Skin of body (tissue), 2 donors: Measurements from ENCODE around the gene ANKUB1. TPM values are rescaled to one million over a fixed set of nuclear protein-coding genes. Genes with fewer than 3 reads are reported as not detected.

Experiments
- DNase-seq: peaks from one replicate; lab custom pipeline; 2025; lab: John Stamatoyannopoulos, UW
- total RNA-seq: library from RNA; depleted of rRNA; stranded (reverse); fragments of >200 nt; gene quantifications from one replicate; pipeline ENCODE4 v1.2.3, GENCODE V29; 2014

Gene ANKUB1
- total RNA-seq, 1 donor from 2014 or later: not detected

- DNase-seq: no peak
Observed at GRCh38 chr3:149809699-149810098, 17.3 kb upstream of the ANKUB1 start.

- DNase-seq: peak; percentile 62
Observed at GRCh38 chr3:149808209-149808829, 16.0 kb upstream of the ANKUB1 start.

GRCh38 chr3:149806171-149806778 is 13.9 kb upstream of the ANKUB1 start:
- DNase-seq: no peak

GRCh38 chr3:149801639-149802038 is 9.3 kb upstream of the ANKUB1 start:
- no peak for DNase-seq

DNA sequence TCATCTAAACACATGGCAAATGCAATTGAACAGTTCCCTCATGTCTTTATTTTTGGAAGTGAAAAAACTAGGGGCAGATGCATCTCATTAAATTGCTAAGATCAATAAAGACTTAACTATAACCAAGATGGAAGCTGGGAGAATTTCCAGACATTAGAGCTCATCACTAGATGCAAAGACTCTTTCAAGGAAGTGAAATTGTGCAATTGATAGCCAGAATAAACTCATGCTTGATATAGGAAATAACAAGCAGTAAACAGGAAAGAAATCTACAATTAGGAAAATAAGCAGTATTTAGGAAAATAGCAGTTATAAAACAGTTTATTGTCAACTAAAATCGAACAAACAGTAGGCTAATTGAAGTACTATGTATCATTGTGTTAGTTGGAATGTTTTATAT is 8.8 kb upstream of the ANKUB1 start:
- no peak for DNase-seq

GRCh38 chr3:149800693-149801092 is 8.3 kb upstream of the ANKUB1 start:
- DNase-seq: no peak

DNA sequence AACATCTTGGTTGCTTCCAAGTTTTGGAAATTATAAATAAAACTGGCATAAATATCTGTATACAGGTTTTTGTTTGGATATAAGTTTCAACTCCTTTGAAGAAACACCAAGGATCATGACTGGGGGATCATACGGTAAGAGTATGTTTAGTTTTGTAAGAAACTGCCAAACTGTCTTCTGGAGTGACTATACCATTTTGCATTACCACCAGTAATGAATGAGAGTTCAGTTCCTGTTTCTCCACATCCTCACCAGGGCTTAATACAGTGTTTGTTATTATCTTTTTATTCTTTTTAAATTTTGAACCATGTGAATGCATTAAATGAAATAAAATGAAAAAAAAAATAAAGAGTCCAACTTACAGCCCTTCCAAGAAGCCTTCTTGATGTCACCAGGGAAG is 3.7 kb upstream of the ANKUB1 start:
- DNase-seq: no peak

DNA sequence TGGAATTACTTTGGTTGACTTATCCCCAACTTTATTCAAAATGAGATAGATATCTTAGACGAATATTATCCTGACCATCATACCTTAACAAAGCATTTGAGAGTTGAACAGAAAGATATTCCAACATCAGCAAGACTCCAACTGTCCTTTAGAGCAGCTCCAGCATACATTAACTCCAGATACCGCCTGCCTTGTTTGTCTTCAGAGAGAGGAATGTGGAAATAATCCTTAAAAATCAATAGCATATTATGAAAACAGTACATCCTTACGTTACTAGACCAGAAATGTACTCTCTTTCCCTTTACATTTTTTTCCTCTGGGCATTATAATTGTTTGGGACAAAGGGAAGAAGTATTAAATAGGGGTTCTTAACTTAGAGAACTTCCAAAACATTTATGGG is 1.7 kb downstream of the ANKUB1 start:
- no peak for DNase-seq

- DNase-seq: no peak
Observed at GRCh38 chr3:149790268-149790667, 2.1 kb downstream of the ANKUB1 start.

DNA sequence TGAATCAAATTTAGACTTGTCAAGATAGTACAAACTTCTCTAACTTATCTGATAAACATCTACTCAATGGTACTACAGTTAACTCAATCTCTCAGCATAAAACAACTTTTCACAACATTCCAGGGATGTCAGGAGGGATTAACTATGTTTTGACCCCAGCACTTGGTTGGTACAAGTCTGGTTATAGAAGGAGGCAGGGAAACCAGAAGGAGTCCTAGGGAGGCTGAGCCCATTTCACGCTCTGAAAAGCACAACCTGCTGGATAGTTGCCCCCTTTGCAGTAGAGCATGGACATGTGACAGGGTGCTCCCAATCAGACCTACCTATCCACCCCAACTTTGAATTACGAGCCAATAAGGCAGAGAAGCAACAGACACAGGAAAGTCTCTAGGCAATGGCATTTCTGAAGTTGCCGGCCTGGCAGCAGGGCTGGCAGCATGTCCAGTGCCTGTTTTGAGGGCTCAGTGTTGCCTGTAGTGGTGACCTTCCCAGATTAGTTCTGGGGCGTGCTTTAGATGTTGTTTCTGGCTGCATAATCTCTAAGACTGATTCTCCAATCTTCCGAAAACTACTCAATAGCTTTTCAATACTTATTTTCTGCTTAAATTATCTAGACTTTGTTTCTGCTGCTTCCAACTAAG is 8.2 kb downstream of the ANKUB1 start:
- no peak for DNase-seq

GRCh38 chr3:149783576-149783975 is 8.8 kb downstream of the ANKUB1 start:
- no peak for DNase-seq

DNA sequence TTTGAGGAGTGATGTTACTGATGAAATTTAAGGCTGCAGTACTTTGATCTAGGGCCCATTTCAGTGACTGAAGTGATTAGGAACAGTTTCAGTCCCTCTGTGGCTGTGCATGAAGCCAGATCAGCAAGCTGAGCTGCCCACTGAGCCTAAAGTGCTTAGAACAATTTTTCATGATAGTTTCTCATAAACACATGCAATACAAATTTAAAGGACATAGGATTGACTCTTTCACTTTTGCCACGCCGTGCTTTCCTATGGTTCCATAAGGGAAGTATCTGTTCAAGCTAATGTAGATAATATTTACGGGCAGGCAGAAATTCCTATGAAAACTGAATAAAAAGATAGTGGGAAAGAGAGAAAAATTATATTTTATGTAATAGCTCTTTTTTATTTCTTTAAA is 10.6 kb downstream of the ANKUB1 start:
- no peak for DNase-seq

GRCh38 chr3:149781211-149781610 is 11.1 kb downstream of the ANKUB1 start:
- no peak for DNase-seq

GRCh38 chr3:149777414-149778214 is 14.7 kb downstream of the ANKUB1 start:
- DNase-seq: no peak

DNA sequence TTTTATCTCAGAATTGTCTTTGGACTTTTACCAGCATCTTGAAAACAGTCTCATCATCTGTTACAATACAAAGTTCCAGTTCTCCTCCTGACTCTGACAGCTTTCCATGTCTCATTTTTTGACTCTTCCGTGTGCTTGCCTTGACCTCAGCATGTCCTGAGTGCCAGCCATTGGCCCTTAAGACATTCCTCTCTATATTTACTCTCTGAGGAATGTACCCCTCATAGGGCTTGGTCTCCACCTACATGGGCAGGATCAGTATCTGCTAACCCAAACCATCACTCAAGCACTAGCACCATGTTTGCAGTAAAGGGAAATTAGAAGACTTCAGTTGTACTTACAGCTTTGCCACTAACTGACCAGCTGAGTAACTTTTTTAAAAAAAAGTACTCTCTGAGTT is 16.2 kb downstream of the ANKUB1 start:
- DNase-seq: no peak

GRCh38 chr3:149772861-149773260 is 19.5 kb downstream of the ANKUB1 start:
- DNase-seq: no peak

DNA sequence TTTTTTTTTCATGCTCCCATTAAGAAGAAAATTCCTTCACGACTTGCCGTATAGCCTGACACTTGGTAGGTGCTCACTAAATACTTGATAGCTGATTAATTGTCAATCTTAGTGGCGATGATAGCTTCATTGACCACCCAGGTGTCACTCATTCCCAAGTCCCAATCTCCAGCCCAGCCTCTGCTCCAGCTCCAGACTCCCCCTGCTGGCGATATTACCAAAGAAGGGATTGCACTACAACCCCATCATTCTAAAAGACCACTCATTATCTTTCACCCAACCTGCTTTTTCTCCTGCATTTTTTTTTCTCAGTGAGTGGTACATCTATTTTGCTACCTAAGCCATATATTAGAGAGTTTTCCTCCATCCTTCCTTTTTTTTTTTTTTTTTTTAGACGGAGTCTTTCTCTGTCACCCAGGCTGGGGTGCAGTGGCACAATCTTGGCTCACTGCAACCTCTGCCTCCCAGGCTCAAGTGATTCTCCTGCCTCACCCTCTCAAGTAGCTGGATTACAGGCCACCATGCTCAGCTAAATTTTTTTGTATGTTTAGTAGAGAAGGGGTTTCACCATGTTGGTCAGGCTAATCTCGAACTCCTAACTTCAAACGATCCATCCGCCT is 20.6 kb downstream of the ANKUB1 start:
- no peak for DNase-seq

GRCh38 chr3:149770246-149770645 is 22.1 kb downstream of the ANKUB1 start:
- DNase-seq: no peak

- no peak for DNase-seq
Observed at GRCh38 chr3:149768704-149769103, 23.6 kb downstream of the ANKUB1 start.

- DNase-seq: no peak
Observed at GRCh38 chr3:149767720-149768119, 24.6 kb downstream of the ANKUB1 start.

- no peak for DNase-seq
Observed at GRCh38 chr3:149765762-149766334, 26.5 kb downstream of the ANKUB1 start.
